WTC11 (cell line): ENCODE data around the gene GUCY2D. TPM values are rescaled to one million over a fixed set of nuclear protein-coding genes. Genes with fewer than 3 reads are reported as not detected.

Source experiments
- ATAC-seq: fragments of 200-7000 bp; cut with Tn5 transposase; 2 replicates; pipeline ENCODE4 v1.10.0; 2021; ENCODE audit warnings: mild to moderate bottlenecking, moderate library complexity
- CTCF ChIA-PET: fragments of 300-600 bp; sonication (Branson Sonifier 250); formaldehyde crosslinking; loops from one replicate; lab custom pipeline; 2021; ENCODE audit warnings: antibody characterized with exemption; lab: Charles Lee
- POLR2A ChIA-PET: fragments of 350-600 bp; sonication (Branson Sonifier 250); formaldehyde crosslinking; loops from one replicate; lab custom pipeline; 2021; ENCODE audit warnings: antibody characterized with exemption; lab: Charles Lee
- DNase-seq: peaks from one replicate; pipeline ENCODE4 v3.0.0; 2021; ENCODE audit warnings: low spot score
- H3K27ac Mint-ChIP-seq: 2 replicates; pipeline ENCODE4 v1.8.0; 2021; ENCODE audit warnings: mixed read lengths
- H3K27me3 Mint-ChIP-seq: 2 replicates; pipeline ENCODE4 v1.8.0; 2021; ENCODE audit warnings: low read depth, mild to moderate bottlenecking, moderate library complexity, mixed read lengths
- H3K36me3 Mint-ChIP-seq: 2 replicates; pipeline ENCODE4 v1.8.0; 2021; ENCODE audit warnings: mixed read lengths
- H3K4me1 Mint-ChIP-seq: 2 replicates; pipeline ENCODE4 v1.8.0; 2022; ENCODE audit warnings: mixed read lengths
- H3K4me3 Mint-ChIP-seq: 2 replicates; pipeline ENCODE4 v1.8.0; 2021; ENCODE audit warnings: mild to moderate bottlenecking, moderate library complexity, mixed read lengths
- H3K9me3 Mint-ChIP-seq: 2 replicates; pipeline ENCODE4 v1.8.0; 2021; ENCODE audit warnings: mixed read lengths
- AFF4 ChIP-seq: sonication (generic); formaldehyde crosslinking; IDR thresholded peaks from 2 replicates; pipeline ENCODE4 v1.8.1; 2023; ENCODE audit warnings: mild to moderate bottlenecking, missing genetic modification reagents, borderline replicate concordance
- AR ChIP-seq: fragments of 250-450 bp; sonication (Bioruptor Pico); IDR thresholded peaks from 2 replicates; pipeline ENCODE4 v1.9.0; 2021; ENCODE audit warnings: mild to moderate bottlenecking
- ARID4B ChIP-seq: sonication (generic); formaldehyde crosslinking; IDR thresholded peaks from 2 replicates; pipeline ENCODE4 v1.8.0; 2023; ENCODE audit warnings: missing genetic modification reagents, mild to moderate bottlenecking, borderline replicate concordance
- ATF1 ChIP-seq: sonication (generic); formaldehyde crosslinking; IDR thresholded peaks from 2 replicates; pipeline ENCODE4 v1.8.1; 2023; ENCODE audit warnings: mild to moderate bottlenecking, moderate library complexity, missing genetic modification reagents
- ATF3 ChIP-seq: sonication (generic); formaldehyde crosslinking; conservative IDR thresholded peaks from 2 replicates; pipeline ENCODE4 v1.8.1; 2022; ENCODE audit warnings: mild to moderate bottlenecking, missing genetic modification reagents
- CREB1 ChIP-seq: sonication (generic); formaldehyde crosslinking; IDR thresholded peaks from 2 replicates; pipeline ENCODE4 v1.8.0; 2023; ENCODE audit warnings: mild to moderate bottlenecking, missing genetic modification reagents
- CREM ChIP-seq: sonication (generic); formaldehyde crosslinking; IDR thresholded peaks from 2 replicates; pipeline ENCODE4 v1.8.1; 2022; ENCODE audit warnings: mild to moderate bottlenecking, missing genetic modification reagents, moderate library complexity
- FOXP1 ChIP-seq: sonication (generic); formaldehyde crosslinking; IDR thresholded peaks from 2 replicates; pipeline ENCODE4 v1.8.0; 2022; ENCODE audit warnings: missing genetic modification reagents, mild to moderate bottlenecking, moderate library complexity, borderline replicate concordance
- HMGXB4 ChIP-seq: sonication (generic); formaldehyde crosslinking; IDR thresholded peaks from 2 replicates; pipeline ENCODE4 v1.8.1; 2023; ENCODE audit warnings: mild to moderate bottlenecking, moderate library complexity, missing genetic modification reagents
- MXD4 ChIP-seq: fragments of 250-450 bp; sonication (Bioruptor Pico); IDR thresholded peaks from 2 replicates; pipeline ENCODE4 v1.8.0; 2021; ENCODE audit warnings: mild to moderate bottlenecking, moderate library complexity, borderline replicate concordance
- MYBL2 ChIP-seq: sonication (generic); formaldehyde crosslinking; IDR thresholded peaks from 2 replicates; pipeline ENCODE4 v1.8.1; 2023; ENCODE audit warnings: mild to moderate bottlenecking, moderate library complexity, missing genetic modification reagents
- NFE2L1 ChIP-seq: sonication (generic); formaldehyde crosslinking; IDR thresholded peaks from 2 replicates; pipeline ENCODE4 v1.8.1; 2023; ENCODE audit warnings: missing genetic modification reagents
- TP53 ChIP-seq: sonication (generic); formaldehyde crosslinking; IDR thresholded peaks from 2 replicates; pipeline ENCODE4 v1.8.1; 2023; ENCODE audit warnings: mild to moderate bottlenecking, missing genetic modification reagents
- ZNF232 ChIP-seq: sonication (generic); formaldehyde crosslinking; IDR thresholded peaks from 2 replicates; pipeline ENCODE4 v1.8.0; 2022; ENCODE audit warnings: mild to moderate bottlenecking, missing genetic modification reagents
- ZSCAN18 ChIP-seq: fragments of 250-450 bp; sonication (Bioruptor Pico); IDR thresholded peaks from 2 replicates; pipeline ENCODE4 v2.1.2; 2022; ENCODE audit warnings: mild to moderate bottlenecking, moderate library complexity
- total RNA-seq: library from RNA; stranded (reverse); gene quantifications from 3 replicates; pipeline ENCODE4 v1.2.3, GENCODE V29; 2021

The GUCY2D gene
- total RNA-seq, 1 experiment from 2014 or later: 0.87 TPM

- H3K36me3 Mint-ChIP-seq: no peaks in the 10 kb centered on the region
- peaks cover 8% of the 10 kb centered on the region for H3K9me3 Mint-ChIP-seq
- H3K27ac Mint-ChIP-seq: no peak overlapping the region
- H3K4me1 Mint-ChIP-seq: peaks cover 19% of the 10 kb centered on the region
- ATAC-seq: no peak
- CTCF ChIA-PET: interaction anchor here (0.6 to 6.2 kb wide), 18 partner anchors 8 to 829 kb away, joined by 3 to 154 read pairs (median 4); partner anchors contain the start of gene NAA38
- POLR2A ChIA-PET: interaction anchor here (0.6 kb wide), 1 partner anchor 204 kb away, joined by 6 read pairs; no protein-coding TSS in a partner anchor
- TF ChIP-seq HMGXB4 (no peak), AFF4 (no peak), TP53 (CRISPR knock-in tag) (no peak), ATF1 (CRISPR knock-in tag) (no peak), MYBL2 (CRISPR knock-in tag) (no peak), NFE2L1 (CRISPR knock-in tag) (no peak), ARID4B (CRISPR knock-in tag) (no peak), AR (CRISPR knock-in tag) (no peak), FOXP1 (no peak), ZNF232 (CRISPR knock-in tag) (no peak), MXD4 (no peak), ZSCAN18 (CRISPR knock-in tag) (no peak), ATF3 (CRISPR knock-in tag) (no peak), CREB1 (CRISPR knock-in tag) (no peak), CREM (no peak)
- H3K27me3 Mint-ChIP-seq: peaks cover 14% of the 10 kb centered on the region
- DNase-seq: no peak
- peak overlapping the region; percentile 56 for H3K4me3 Mint-ChIP-seq
Observed at GRCh38 chr17:8039611-8040168, 37.3 kb downstream of the GUCY2D start.
